Astrocyte of the spinal cord (primary cell): ENCODE results near the gene PRKD3.

Experiments used
- DNase-seq: peaks from one replicate; pipeline ENCODE4 v3.0.0; 2011; ENCODE audit warnings: low read depth, low spot score
- H3K4me3 ChIP-seq: 2 replicates; pipeline ENCODE4 v1.5.1; 2011; ENCODE audit warnings: low read depth, mild to moderate bottlenecking, low read length, moderate library complexity
- CTCF ChIP-seq: IDR thresholded peaks from 2 replicates; pipeline ENCODE4 v1.5.1; 2012; ENCODE audit warnings: low read depth, mild to moderate bottlenecking, low read length, inconsistent platforms
- in situ Hi-C: cut with HindIII; loops from 2 replicates; pipeline ENCODE4 v1.10.0; 2017; ENCODE audit warnings: low sequenced_read_pairs

The PRKD3 gene

DNA sequence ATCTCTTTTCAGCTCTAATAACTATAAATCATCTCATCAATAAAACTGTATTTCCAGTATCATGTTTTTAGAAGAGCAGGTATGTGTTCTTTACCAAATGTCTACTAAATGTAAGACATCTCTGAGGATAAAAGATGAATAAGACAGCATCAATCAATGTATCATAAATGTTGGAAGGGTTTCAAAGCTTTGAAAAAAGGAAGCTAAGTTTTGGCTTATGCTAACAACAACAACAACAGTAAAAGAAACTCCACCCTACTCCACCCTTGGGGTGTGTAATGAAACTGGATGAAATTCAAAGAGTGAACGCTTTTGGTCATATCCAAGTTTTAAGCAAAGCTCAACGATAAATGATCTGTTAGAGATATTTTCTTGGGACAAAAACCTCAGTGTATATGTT, 17.1 kb downstream of the PRKD3 start:
- no peak for DNase-seq
- TF ChIP-seq CTCF: no peak
- no peak overlapping the region for H3K4me3 ChIP-seq
- in situ Hi-C loops: no loop called here

DNA sequence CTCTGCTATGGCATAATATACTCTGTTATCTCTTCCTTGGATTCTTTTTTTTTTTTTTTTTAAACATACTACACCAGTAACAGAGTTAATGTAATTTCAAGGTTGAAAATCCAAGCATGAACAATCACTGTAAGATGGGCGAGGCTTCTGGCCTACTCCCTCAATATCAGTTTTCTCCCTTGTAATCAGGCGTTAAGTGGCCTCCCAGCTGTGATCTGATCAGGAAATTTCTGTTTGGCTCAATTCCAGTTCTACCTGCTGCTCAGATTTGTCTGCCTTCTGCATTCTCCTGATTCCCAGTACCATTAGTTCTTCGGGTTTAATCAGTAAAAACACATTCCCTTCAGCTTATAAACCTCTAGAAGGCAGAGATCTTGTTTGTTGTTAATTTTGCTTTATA, 18.6 kb downstream of the PRKD3 start:
- DNase-seq: no peak
- TF ChIP-seq CTCF: no peak
- in situ Hi-C loops: no loop called here
- H3K4me3 ChIP-seq: no peak overlapping the region

GRCh38 chr2:37302701-37303252, 21.9 kb downstream of the PRKD3 start:
- no peak overlapping the region for H3K4me3 ChIP-seq
- in situ Hi-C loops: no loop called here

DNA sequence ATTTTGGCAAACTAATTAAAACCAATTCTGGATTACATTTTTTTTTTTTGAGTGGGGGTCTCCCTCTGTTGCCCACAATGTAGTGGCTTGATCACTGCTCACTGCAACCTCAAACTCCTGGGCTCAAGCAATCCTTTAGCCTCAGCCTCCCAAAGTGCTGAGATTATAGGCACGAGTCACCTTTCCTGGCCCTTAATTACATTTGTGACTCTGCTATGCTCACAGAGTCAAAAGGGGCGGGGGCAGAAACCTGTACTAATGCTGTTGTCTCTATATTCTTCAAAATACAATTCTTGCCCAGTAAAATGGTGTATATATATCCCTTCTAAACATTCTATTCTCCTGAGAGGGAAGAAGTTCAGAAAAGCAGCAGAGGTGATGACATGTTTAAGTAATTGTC, 23.2 kb downstream of the PRKD3 start:
- DNase-seq: no peak
- in situ Hi-C loops: no loop called here
- H3K4me3 ChIP-seq: no peak overlapping the region
- TF ChIP-seq CTCF: no peak

More at GRCh38 chr2:37302701-37303252, 21.9 kb downstream of the PRKD3 start:
- DNase-seq: no peak
- no peak for TF ChIP-seq CTCF

- in situ Hi-C loops: no loop called here
- TF ChIP-seq CTCF: no peak
- no peak for DNase-seq
- no peak overlapping the region for H3K4me3 ChIP-seq
Measured at GRCh38 chr2:37300578-37300977, 24.1 kb downstream of the PRKD3 start.

GRCh38 chr2:37300146-37300545, 24.5 kb downstream of the PRKD3 start:
- H3K4me3 ChIP-seq: no peak overlapping the region
- no peak for TF ChIP-seq CTCF
- in situ Hi-C loops: no loop called here
- DNase-seq: no peak

DNA sequence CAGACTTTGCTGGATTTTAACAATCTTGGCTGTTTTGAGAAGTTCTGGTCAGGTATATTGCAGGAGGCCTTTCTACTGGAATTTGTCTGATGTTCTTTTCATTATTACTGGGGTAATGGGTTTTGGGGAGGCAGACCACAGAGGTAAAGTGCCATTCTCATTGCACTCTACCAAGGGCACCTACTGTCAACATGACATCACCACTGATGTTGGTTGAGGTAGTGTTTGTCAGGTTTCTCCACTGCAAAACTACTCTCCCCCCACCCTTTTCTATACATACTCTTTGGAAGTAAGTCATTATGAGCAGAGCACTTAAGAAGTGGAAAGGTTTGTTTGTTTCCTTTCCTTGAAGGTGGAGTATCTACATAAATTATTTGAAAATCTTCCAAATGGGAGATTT, 27.0 kb downstream of the PRKD3 start:
- DNase-seq: no peak
- no peak overlapping the region for H3K4me3 ChIP-seq
- in situ Hi-C loops: no loop called here
- TF ChIP-seq CTCF: no peak
